Keratinocyte (primary cell): ENCODE results near the gene RIMS1. TPM values are rescaled to one million over a fixed set of nuclear protein-coding genes. Genes with fewer than 3 reads are reported as not detected.

Experiments
- DNase-seq: peaks from one replicate; pipeline ENCODE4 v3.0.0-alpha.2; 2011; ENCODE audit warnings: low read depth, missing footprints, low spot score
- FAIRE-seq: peaks from 2 replicates; lab custom pipeline; 2011; peaks lifted over from hg19 to GRCh38; lab: Jason Lieb, UNC
- H2AFZ ChIP-seq: 2 replicates; pipeline ENCODE4 v1.6.0; 2012; ENCODE audit warnings: low read length, control low read depth, inconsistent platforms; ENCODE audit not compliant: control insufficient read depth
- H3K27ac ChIP-seq: 2 replicates; pipeline ENCODE4 v1.5.1; 2011; ENCODE audit warnings: low read length; ENCODE audit not compliant: control insufficient read depth, insufficient read depth
- H3K27me3 ChIP-seq: 3 replicates; pipeline ENCODE4 v1.6.0; 2011; ENCODE audit warnings: low read length; ENCODE audit not compliant: control insufficient read depth, insufficient read depth; ENCODE audit errors: extremely low read depth
- H3K36me3 ChIP-seq, 2 experiments: 2 replicates in 1 of 2; 3 replicates in 1 of 2; pipeline ENCODE4 v1.5.1; 2011; ENCODE audit warnings: low read length in 2 of 2, mild to moderate bottlenecking in 1 of 2; ENCODE audit not compliant: control insufficient read depth in 2 of 2, insufficient read depth in 2 of 2; ENCODE audit errors: extremely low read depth in 1 of 2
- H3K4me1 ChIP-seq: 3 replicates; pipeline ENCODE4 v1.5.1; 2011; ENCODE audit warnings: low read length; ENCODE audit not compliant: control insufficient read depth, insufficient read depth; ENCODE audit errors: extremely low read depth
- H3K4me2 ChIP-seq: 3 replicates; pipeline ENCODE4 v1.6.0; 2011; ENCODE audit warnings: low read depth, low read length; ENCODE audit not compliant: control insufficient read depth, insufficient read depth; ENCODE audit errors: extremely low read depth
- H3K4me3 ChIP-seq, 3 experiments: fragments of 200-600 bp in 1 of 3; sonication (generic) in 1 of 3; 2 replicates in 2 of 3; 3 replicates in 1 of 3; pipeline ENCODE4 v1.5.1; 2011 to 2016; ENCODE audit warnings: low read length in 3 of 3, mild to moderate bottlenecking in 3 of 3, control low read depth in 2 of 3, inconsistent platforms in 1 of 3, low read depth in 1 of 3, mixed read lengths in 1 of 3, mixed run types in 1 of 3, moderate library complexity in 1 of 3; ENCODE audit not compliant: control insufficient read depth in 2 of 3, insufficient read depth in 2 of 3; ENCODE audit errors: extremely low read depth in 1 of 3
- H3K79me2 ChIP-seq: 2 replicates; pipeline ENCODE4 v1.6.0; 2012; ENCODE audit warnings: low read length; ENCODE audit not compliant: control insufficient read depth, insufficient read depth
- H3K9ac ChIP-seq: 3 replicates; pipeline ENCODE4 v1.6.0; 2011; ENCODE audit warnings: low read length; ENCODE audit not compliant: control insufficient read depth, insufficient read depth; ENCODE audit errors: extremely low read depth
- H3K9me1 ChIP-seq: 3 replicates; pipeline ENCODE4 v1.6.0; 2011; ENCODE audit warnings: low read length; ENCODE audit not compliant: control insufficient read depth, insufficient read depth; ENCODE audit errors: extremely low read depth
- H3K9me3 ChIP-seq: 2 replicates; pipeline ENCODE4 v1.5.1; 2012; ENCODE audit warnings: low read depth, low read length; ENCODE audit not compliant: control insufficient read depth
- H4K20me1 ChIP-seq: 3 replicates; pipeline ENCODE4 v1.6.0; 2011; ENCODE audit warnings: low read length; ENCODE audit not compliant: control insufficient read depth, insufficient read depth; ENCODE audit errors: extremely low read depth
- EZH2 ChIP-seq: IDR thresholded peaks from one replicate; pipeline ENCODE4 v1.6.1; 2012; ENCODE audit warnings: inconsistent platforms, mild to moderate bottlenecking, low read length, moderate library complexity
- dilution Hi-C: fragments of 300-500 bp; cut with MboI; formaldehyde crosslinking; loops from one replicate; pipeline ENCODE4 v1.7.0; 2020; ENCODE audit warnings: low sequenced_read_pairs; ENCODE audit not compliant: extremely low pct_ligation_motif_present
- polyA plus RNA-seq, 5 experiments: library from polyadenylated mRNA; depleted of rRNA in 3 of 5; stranded (reverse) in 3 of 5; stranded (forward) in 1 of 5; unstranded in 1 of 5; fragments of >200 nt; gene quantifications; 1 replicate in 1 of 5; 2 replicates in 3 of 5; 3 replicates in 1 of 5; pipeline versions ENCODE4 v1.2.1 to v1.2.3, GENCODE V29; 2011 to 2012; ENCODE audit warnings: missing spikeins in 2 of 5, low read depth in 1 of 5, low replicate concordance in 1 of 5
- TF ChIP-seq, protein P1 (sequence below), 3 experiments: IDR thresholded peaks in 1 of 3; conservative IDR thresholded peaks in 1 of 3; optimal IDR thresholded peaks in 1 of 3; 2 replicates in 2 of 3; 3 replicates in 1 of 3; pipeline versions ENCODE3 to v1.5.1; 2011; ENCODE audit warnings: low read length in 3 of 3, mild to moderate bottlenecking in 3 of 3, moderate library complexity in 2 of 3, control low read depth in 1 of 3, inconsistent platforms in 1 of 3; ENCODE audit not compliant: insufficient read depth in 2 of 3; ENCODE audit errors: extremely low read depth in 1 of 3

RIMS1 gene
- polyA plus RNA-seq, 1 donor (not counting 4 experiments of a cell fraction or from before 2014, with no cell fraction given): not detected

DNA sequence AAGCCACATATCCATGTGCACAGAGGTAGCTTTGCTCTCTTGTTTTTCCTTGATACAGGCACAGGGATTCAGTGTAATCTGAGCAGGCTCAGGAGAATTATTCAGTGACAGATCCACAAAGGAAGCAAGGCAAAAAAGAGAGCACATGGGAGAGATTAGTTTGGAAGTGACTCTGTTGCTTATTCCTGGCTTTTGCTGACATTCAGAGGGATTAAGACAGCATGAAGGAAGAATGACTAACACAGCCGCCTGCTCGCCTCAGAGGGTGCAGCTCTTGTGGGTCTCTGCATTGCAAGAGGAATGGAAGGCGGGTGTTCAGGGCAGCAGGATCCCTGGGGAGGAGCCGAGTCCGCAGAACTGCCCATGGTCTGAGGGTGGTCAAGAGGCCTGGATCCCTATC is 532.1 kb downstream of the RIMS1 start:
- DNase-seq (no peak), FAIRE-seq (peak; percentile 32)
- Histone ChIP-seq H3K36me3 (no peaks in the 10 kb centered on the region), H4K20me1 (no peaks in the 10 kb centered on the region), H3K27me3 (no peaks in the 10 kb centered on the region), H3K4me3 (no peak overlapping the region), H3K4me2 (no peak overlapping the region), H3K4me1 (peaks cover 17% of the 10 kb centered on the region), H3K9me3 (no peaks in the 10 kb centered on the region), H2AFZ (peak overlapping the region; percentile 57), H3K9me1 (no peaks in the 10 kb centered on the region), H3K27ac (no peak overlapping the region), H3K9ac (no peak overlapping the region), H3K79me2 (no peaks in the 10 kb centered on the region)
- dilution Hi-C loops: no loop called here
- TF ChIP-seq EZH2: no peak
- TF ChIP-seq, protein P1, sequence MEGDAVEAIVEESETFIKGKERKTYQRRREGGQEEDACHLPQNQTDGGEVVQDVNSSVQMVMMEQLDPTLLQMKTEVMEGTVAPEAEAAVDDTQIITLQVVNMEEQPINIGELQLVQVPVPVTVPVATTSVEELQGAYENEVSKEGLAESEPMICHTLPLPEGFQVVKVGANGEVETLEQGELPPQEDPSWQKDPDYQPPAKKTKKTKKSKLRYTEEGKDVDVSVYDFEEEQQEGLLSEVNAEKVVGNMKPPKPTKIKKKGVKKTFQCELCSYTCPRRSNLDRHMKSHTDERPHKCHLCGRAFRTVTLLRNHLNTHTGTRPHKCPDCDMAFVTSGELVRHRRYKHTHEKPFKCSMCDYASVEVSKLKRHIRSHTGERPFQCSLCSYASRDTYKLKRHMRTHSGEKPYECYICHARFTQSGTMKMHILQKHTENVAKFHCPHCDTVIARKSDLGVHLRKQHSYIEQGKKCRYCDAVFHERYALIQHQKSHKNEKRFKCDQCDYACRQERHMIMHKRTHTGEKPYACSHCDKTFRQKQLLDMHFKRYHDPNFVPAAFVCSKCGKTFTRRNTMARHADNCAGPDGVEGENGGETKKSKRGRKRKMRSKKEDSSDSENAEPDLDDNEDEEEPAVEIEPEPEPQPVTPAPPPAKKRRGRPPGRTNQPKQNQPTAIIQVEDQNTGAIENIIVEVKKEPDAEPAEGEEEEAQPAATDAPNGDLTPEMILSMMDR (optimal IDR thresholded peaks at IDR 0.05 in 1 of 3, IDR thresholded peaks at IDR 0.05 in 1 of 3, conservative IDR thresholded peaks at IDR 0.05 in 1 of 3; ENCODE audit: extremely low read depth in 1 of 3, insufficient read depth in 2 of 3, low read length in 3 of 3): no peak

DNA sequence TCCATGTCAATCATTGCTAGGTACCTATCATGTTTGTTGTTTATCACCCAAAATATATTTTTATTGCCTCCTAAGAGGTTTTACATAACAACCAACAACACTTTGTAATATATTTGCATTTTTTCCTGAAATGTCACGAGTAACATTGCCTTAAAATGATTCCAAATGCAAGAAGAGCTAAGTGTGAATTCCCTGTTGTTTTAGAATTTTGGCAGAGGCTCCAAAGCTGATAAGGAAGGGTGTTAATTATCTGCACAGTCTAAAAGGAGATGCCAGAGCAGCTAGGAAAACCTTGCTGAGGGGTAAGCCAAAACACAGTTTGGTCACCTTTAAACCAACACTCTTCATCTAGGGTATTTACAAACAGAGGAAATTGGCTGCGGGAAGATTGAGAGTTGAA is 533.6 kb downstream of the RIMS1 start:
- H3K4me2 ChIP-seq: no peak overlapping the region

More for the DNA sequence above, 533.6 kb downstream of the RIMS1 start:
- H3K4me1 ChIP-seq: peaks cover 31% of the 10 kb centered on the region
- no peak overlapping the region for H2AFZ ChIP-seq
- H3K27me3 ChIP-seq: no peaks in the 10 kb centered on the region
- dilution Hi-C loops: no loop called here
- H4K20me1 ChIP-seq: no peaks in the 10 kb centered on the region
- DNase-seq (no peak), FAIRE-seq (no peak)
- no peaks in the 10 kb centered on the region for H3K79me2 ChIP-seq
- no peak overlapping the region for H3K27ac ChIP-seq
- no peak overlapping the region for H3K4me3 ChIP-seq
- no peak overlapping the region for H3K9ac ChIP-seq
- TF ChIP-seq, protein P1 (optimal IDR thresholded peaks at IDR 0.05 in 1 of 3, IDR thresholded peaks at IDR 0.05 in 1 of 3, conservative IDR thresholded peaks at IDR 0.05 in 1 of 3; ENCODE audit: extremely low read depth in 1 of 3, insufficient read depth in 2 of 3, low read length in 3 of 3): no peak
- TF ChIP-seq EZH2: no peak
- no peaks in the 10 kb centered on the region for H3K36me3 ChIP-seq
- no peaks in the 10 kb centered on the region for H3K9me3 ChIP-seq
- H3K9me1 ChIP-seq: no peaks in the 10 kb centered on the region
